HG03378 (cell line): ENCODE results near the gene KCNJ5.

Source experiments
- ATAC-seq: cut with Tn5 transposase; IDR thresholded peaks from one replicate; pipeline ENCODE4 v1.9.1; 2021; ENCODE audit warnings: mild to moderate bottlenecking, moderate library complexity; ENCODE audit not compliant: unreplicated experiment

KCNJ5 gene

GRCh38 chr11:128868841-128869671 is 22.1 kb upstream of the KCNJ5 start:
- no peak for ATAC-seq

- ATAC-seq: no peak
These were observed 20.0 kb upstream of the KCNJ5 start for GRCh38 chr11:128871168-128871610.

- no peak for ATAC-seq
These were observed 19.1 kb upstream of the KCNJ5 start for GRCh38 chr11:128872094-128872493.

DNA sequence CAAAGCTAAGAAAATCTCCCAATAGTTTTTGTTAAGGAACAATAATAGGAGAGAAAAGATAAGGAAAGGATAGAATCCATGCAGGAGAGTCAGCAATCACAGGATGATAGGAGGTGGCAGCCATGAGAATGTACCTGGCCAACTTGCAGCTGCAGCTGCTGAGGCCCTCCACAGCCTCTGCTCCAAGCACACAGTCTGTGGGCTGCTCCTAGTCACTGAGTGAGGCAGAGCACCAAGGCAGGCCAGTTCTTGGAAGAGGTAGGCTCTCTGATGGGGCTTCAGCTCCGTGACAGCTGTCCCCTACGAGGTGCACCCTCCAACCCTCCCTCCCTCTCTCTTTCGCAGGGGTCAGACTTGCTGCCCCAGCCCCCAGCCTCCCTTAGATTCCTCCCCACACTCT is 18.6 kb upstream of the KCNJ5 start:
- no peak for ATAC-seq

DNA sequence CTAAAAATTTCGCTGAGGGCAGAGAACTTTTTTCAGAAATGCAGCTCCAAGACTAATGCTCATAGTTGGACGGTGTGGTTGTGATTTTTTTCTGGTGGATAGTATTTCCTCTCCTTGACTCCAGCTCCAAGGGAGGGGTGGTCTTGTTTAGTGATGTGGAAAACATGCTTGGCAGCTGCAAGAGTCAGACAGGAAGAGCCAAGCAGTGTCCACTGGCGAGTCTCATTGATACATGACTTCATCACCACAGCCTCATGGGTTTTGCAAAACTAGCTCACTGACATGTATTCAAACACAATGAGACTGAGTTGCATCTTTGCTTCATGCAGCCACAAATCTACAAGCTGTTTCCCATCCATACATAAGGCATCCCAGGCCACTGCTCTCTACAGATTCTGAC is 16.7 kb upstream of the KCNJ5 start:
- no peak for ATAC-seq

- ATAC-seq: no peak
These were observed 15.0 kb upstream of the KCNJ5 start for GRCh38 chr11:128876133-128876650.

DNA sequence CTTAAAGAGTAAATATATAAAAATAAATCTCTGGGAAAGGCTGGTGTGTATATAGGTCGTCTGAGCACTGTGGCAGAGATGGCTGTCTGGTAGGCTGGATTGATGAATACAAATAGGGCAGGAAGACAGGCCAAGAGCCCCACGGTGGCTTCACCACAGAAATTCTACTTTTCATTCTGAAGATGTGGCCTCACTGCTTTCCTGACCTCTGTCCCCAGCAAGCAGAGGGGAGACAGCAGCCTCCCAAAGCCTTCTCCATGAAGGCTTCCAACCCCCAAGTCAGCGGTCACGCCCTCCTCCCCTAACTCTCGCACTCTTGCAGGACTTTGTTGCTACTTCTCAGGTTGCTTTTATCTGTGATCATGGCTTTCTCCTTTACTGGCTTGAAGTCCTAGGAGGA is 13.4 kb upstream of the KCNJ5 start:
- no peak for ATAC-seq

DNA sequence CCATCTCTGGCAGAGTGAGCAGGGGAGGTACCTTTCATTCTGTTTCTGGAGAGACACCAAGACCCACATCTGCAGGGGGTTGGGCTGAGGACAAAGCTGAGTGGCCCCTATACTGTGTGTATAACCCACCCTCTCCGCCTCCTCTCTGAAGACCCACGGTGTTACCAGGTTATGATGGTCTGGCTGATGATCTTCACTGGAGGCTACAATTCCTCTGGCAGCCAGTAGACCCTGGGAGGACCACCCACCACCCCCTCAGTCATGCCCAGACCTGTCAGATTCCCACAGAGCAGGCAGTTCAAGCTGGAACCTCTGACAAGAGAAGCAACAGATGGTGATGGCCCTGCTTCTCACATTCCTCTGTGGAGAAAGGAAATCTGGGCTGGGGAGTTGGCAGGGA is 12.7 kb upstream of the KCNJ5 start:
- ATAC-seq: no peak

DNA sequence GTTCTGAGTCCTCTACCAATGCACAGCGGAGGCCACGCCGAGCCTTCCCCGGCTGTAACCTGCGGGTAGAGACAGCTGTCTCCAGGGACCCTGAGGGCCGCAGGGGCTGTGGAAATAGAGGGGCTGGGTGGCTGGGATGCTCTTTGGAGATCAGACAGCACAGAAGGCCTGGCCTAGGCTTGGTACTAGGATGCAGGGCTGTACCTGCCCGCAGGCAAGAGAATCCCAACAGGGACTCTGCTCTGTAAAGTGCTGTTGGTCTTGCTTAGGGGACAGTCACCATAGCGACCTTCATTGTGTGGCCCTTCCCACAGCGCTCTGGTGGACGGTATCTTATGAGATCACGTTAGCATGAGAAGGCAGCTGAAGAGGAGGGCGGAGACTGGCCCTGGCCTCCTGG is 11.3 kb upstream of the KCNJ5 start:
- ATAC-seq: no peak

- ATAC-seq: no peak
These were observed 9.9 kb upstream of the KCNJ5 start for GRCh38 chr11:128881221-128881620.

DNA sequence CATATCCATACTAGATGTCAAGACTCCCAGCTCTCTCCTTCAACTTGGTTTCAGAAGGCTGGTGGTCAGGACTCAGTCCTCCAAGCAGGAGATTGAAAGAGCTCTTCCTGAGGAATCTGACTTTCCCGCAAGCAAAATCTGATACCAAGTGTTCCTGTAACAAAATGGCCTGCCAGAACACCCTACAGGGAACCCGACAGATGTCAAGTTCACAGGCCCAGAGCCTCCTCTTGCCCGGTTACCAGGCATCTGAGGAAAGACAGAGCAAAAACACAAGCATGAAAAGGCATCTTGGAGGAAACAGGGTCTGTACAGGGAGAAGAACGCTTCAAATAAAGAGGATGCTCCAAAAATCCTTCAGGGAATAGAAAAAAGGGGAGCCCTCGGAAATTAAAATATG is 8.7 kb upstream of the KCNJ5 start:
- no peak for ATAC-seq

- ATAC-seq: no peak
These were observed 7.1 kb upstream of the KCNJ5 start for GRCh38 chr11:128884054-128884453.

GRCh38 chr11:128884703-128885338 is 6.3 kb upstream of the KCNJ5 start:
- ATAC-seq: peak; percentile 95

DNA sequence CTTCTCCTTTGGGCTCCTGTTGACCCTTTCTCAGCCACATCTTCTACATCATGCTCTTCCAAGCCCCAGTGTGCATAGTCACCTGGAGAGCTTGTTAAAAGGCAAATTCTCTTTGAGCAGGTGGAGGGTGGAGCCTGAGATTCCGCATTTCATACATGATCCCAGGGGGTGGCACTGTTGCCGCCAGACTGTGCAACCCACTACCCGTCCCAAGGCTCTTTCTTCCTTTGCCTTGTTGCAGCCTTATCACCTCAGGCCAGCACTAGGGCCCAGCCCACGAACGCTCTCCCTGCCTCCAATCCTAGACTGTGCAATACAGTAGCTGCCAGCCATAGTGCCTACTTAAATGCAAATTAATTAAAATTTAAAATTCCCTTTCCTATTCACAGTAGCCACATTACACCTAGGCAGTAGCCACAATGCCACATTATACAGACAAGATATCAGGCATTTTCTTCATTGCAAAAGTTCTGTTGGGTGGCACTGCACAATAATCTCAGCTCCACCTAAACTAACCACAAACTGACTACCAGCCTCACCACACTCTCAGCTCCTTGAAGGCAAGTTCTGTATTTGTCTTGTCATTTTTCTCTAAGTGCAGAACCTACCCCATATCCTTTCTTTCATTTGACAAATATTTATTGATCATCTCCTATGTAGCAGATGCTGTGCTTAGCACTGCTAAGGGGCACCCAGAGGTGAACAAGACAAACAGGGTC is 4.6 kb upstream of the KCNJ5 start:
- ATAC-seq: no peak

- ATAC-seq: no peak
These were observed 2.8 kb upstream of the KCNJ5 start for GRCh38 chr11:128888034-128888985.

GRCh38 chr11:128889657-128890213 is 1.4 kb upstream of the KCNJ5 start:
- no peak for ATAC-seq

DNA sequence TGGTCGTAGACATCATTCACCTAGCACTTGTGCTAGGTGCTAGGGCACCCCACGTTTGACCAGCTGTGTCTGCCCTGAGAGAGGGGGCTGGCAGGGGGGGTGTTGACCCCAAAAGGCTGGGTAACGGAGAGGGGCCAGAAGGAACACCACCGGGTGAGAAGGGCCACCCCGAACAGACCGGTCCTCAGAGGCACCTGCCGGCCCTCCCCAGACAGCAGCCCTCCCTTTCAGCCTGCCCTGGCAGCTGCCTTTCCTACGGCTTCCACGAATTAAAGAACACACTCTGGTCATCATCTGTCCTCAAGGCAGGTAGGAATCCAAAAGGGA is 977 bp upstream of the KCNJ5 start:
- ATAC-seq: no peak

DNA sequence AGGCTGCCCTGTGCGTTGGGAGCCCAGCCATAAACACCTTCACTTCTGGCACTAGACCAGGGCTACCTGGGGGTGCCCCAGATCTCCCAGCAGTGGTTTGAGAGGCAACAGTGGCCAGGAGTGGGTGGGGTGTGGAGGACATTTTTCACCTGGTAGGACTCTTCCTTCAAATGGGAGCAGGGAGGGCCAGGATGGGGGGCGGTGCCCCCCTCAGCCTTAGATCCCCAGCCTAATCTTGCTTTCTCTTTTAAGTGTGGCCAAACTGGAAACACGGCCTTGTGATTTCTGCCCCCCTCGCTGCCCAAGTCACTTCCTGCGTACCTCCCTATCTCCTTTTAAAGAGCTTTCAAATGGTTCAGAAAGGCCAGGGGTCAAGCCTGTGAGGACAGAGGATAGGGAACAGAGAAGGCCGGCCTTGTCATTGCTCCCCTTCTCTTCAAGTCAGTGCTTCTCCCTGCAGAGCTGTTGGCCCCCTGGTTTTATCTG is 800 bp downstream of the KCNJ5 start:
- no peak for ATAC-seq

- ATAC-seq: no peak
These were observed 1.9 kb downstream of the KCNJ5 start for GRCh38 chr11:128892866-128893565.
